ENCODE measurements around the gene INPP4B. TPM values are rescaled to one million over a fixed set of nuclear protein-coding genes. Genes with fewer than 3 reads are reported as not detected.
"Not testable (repeated sequence)": the region's sequence is repeated elsewhere in the genome, so short reads cannot be mapped to it uniquely, and the experiment has no call there.

The INPP4B gene
- total RNA-seq, 1 donor from 2014 or later: 4.9 TPM

DNA sequence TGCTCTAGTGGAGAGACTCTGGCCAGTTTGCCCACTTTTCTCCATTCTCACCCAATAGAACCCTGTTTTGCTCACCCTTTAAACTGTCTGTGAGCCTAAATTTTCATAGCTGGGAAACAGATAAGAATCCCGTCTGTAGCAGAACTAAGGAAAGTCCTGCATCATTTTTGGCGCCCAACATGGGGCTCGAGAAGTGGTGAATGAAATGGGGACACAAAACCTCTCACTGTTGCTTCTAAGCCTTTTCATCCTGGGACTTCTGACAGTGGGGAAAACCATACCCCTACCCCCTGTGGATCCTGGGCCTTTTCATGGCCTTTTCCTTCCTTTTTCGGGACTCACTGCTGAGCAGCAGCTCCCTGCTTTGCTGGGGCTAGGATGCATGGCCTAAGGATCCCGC is 189.9 kb downstream of the INPP4B start:
- Mint-ChIP-seq H3K9me3 (ENCODE audit: unreplicated experiment) (peaks cover 24% of the 10 kb centered on the region), H3K4me1 (ENCODE audit: unreplicated experiment) (no peaks in the 10 kb centered on the region), H3K36me3 (ENCODE audit: low read depth, unreplicated experiment) (peaks cover 8% of the 10 kb centered on the region)

DNA sequence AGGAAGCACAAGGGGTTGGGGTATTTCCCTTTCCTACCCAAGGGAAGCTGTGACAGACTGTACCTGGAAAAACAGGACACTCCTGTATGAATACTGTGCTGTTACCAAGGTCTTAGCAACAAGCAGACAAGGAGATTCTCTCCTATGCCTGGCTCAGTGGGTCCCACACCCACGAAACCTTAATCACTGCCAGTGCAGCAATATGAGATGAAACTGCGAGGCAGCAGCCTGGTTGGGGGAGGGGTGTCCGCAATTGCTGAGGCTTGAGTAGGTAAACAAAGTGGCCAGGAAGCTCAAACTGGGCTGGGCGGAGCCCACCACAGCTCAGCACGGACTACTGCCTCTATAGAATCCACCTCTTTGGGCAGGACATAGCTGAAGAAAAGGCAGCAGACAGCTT is 197.7 kb downstream of the INPP4B start:
- Mint-ChIP-seq H3K9me3 (ENCODE audit: unreplicated experiment) (peaks cover 7% of the 10 kb centered on the region), H3K4me3 (ENCODE audit: unreplicated experiment) (no peak overlapping the region), H3K4me1 (ENCODE audit: unreplicated experiment) (peaks cover 6% of the 10 kb centered on the region), H3K36me3 (ENCODE audit: low read depth, unreplicated experiment) (peaks cover 6% of the 10 kb centered on the region), H3K27me3 (ENCODE audit: unreplicated experiment) (peaks cover 3% of the 10 kb centered on the region), H3K27ac (ENCODE audit: unreplicated experiment) (no peak overlapping the region)
- TF ChIP-seq, protein P1, sequence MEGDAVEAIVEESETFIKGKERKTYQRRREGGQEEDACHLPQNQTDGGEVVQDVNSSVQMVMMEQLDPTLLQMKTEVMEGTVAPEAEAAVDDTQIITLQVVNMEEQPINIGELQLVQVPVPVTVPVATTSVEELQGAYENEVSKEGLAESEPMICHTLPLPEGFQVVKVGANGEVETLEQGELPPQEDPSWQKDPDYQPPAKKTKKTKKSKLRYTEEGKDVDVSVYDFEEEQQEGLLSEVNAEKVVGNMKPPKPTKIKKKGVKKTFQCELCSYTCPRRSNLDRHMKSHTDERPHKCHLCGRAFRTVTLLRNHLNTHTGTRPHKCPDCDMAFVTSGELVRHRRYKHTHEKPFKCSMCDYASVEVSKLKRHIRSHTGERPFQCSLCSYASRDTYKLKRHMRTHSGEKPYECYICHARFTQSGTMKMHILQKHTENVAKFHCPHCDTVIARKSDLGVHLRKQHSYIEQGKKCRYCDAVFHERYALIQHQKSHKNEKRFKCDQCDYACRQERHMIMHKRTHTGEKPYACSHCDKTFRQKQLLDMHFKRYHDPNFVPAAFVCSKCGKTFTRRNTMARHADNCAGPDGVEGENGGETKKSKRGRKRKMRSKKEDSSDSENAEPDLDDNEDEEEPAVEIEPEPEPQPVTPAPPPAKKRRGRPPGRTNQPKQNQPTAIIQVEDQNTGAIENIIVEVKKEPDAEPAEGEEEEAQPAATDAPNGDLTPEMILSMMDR (IDR thresholded peaks at IDR 0.05; ENCODE audit: unreplicated experiment): no peak
- DNase-seq (ENCODE audit: low spot score): no peak

More for the DNA sequence above, 189.9 kb downstream of the INPP4B start:
- Mint-ChIP-seq H3K27ac (ENCODE audit: unreplicated experiment) (no peak overlapping the region), H3K27me3 (ENCODE audit: unreplicated experiment) (peaks cover 4% of the 10 kb centered on the region), H3K4me3 (ENCODE audit: unreplicated experiment) (no peak overlapping the region)
- TF ChIP-seq, protein P1 (IDR thresholded peaks at IDR 0.05; ENCODE audit: unreplicated experiment): no peak
- DNase-seq (ENCODE audit: low spot score): no peak

DNA sequence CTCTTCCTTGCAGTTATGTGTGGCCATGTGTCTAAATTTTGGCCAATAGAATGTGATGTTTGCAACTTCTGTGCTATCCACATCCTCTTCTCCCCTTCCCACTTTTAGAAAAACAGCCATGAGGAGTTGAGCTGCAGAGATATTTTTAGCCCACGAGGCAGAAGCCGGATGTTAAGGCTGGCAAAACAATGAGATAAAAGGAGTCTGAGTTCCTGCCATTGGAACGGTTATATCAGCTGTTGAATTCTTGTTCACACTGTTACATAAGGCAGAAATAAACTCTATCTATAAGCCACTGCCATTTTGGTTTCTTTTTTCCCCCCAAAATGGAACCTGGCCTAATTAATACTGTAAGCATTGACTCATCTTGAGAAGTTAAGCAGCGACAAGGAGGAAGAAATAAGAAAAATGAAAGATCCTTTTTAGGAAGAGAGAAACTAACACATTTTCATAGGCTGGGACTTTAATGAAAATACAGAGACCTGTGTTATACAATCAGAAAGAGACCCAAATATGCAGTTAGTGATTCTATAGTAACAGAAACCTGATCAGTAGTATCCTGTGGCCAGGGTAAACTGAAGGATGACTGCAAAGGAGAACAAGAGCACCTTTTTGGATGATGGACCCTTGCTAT is 200.5 kb downstream of the INPP4B start:
- TF ChIP-seq, protein P1 (IDR thresholded peaks at IDR 0.05; ENCODE audit: unreplicated experiment): no peak
- Mint-ChIP-seq H3K4me3 (ENCODE audit: unreplicated experiment) (no peak overlapping the region), H3K4me1 (ENCODE audit: unreplicated experiment) (peaks cover 6% of the 10 kb centered on the region), H3K27me3 (ENCODE audit: unreplicated experiment) (no peaks in the 10 kb centered on the region), H3K9me3 (ENCODE audit: unreplicated experiment) (peaks cover 5% of the 10 kb centered on the region), H3K36me3 (ENCODE audit: low read depth, unreplicated experiment) (peaks cover 4% of the 10 kb centered on the region), H3K27ac (ENCODE audit: unreplicated experiment) (peak overlapping the region; percentile 76)
- DNase-seq (ENCODE audit: low spot score): peak; percentile 23

DNA sequence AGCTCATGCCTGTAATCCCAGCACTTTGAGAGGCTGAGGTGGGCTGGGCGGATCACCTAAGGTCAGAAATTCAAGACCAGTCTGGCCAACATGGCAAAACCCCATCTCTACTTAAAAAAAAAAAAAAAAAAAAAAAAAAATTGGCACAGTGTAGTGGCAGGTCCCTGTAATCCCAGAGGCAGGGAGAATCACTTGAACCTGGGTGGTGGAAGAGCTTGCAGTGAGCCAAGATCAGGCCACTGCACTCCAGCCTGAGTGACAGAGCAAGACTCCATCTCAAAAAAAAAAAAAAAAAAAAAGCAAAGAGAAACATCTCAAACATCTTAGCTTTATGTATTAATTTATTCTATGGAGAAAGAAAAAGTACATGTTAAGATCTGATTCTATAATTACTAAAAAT is 201.5 kb downstream of the INPP4B start:
- not testable (repeated sequence) for H3K4me3 Mint-ChIP-seq (ENCODE audit: unreplicated experiment); H3K27me3 Mint-ChIP-seq (ENCODE audit: unreplicated experiment); DNase-seq (ENCODE audit: low spot score); H3K36me3 Mint-ChIP-seq (ENCODE audit: low read depth, unreplicated experiment); H3K9me3 Mint-ChIP-seq (ENCODE audit: unreplicated experiment); H3K27ac Mint-ChIP-seq (ENCODE audit: unreplicated experiment); H3K4me1 Mint-ChIP-seq (ENCODE audit: unreplicated experiment)

DNA sequence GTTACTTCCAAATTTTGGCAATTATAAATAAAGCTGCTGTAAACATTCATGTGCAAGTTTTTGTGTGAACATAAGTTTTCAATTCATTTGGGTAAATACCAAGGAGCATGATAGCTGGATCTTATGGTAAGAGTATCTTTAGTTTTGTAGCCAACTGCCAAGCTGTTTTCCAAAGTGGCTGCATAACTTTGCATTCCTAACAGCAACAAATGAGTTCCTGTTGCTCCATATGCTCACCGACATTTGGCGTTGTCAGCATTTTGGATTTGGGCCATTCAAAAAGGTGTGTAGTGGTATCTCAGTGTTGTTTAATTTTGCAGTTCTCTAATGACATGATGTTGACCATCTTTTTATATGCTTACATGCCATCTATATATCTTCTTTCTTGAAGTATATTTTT is 208.5 kb downstream of the INPP4B start:
- no peaks in the 10 kb centered on the region for H3K27me3 Mint-ChIP-seq (ENCODE audit: unreplicated experiment)

More for the DNA sequence above, 208.5 kb downstream of the INPP4B start:
- TF ChIP-seq, protein P1 (IDR thresholded peaks at IDR 0.05; ENCODE audit: unreplicated experiment): no peak
- Mint-ChIP-seq H3K27ac (ENCODE audit: unreplicated experiment) (no peak overlapping the region), H3K4me1 (ENCODE audit: unreplicated experiment) (no peaks in the 10 kb centered on the region), H3K36me3 (ENCODE audit: low read depth, unreplicated experiment) (no peaks in the 10 kb centered on the region), H3K9me3 (ENCODE audit: unreplicated experiment) (no peaks in the 10 kb centered on the region), H3K4me3 (ENCODE audit: unreplicated experiment) (no peak overlapping the region)
- DNase-seq (ENCODE audit: low spot score): no peak

All from endothelial cell (in vitro differentiated cells).